ENCODE measurements around the gene NADK2.
"Not testable (repeated sequence)": the region's sequence is repeated elsewhere in the genome, so short reads cannot be mapped to it uniquely, and the experiment has no call there.

The NADK2 gene, protein sequence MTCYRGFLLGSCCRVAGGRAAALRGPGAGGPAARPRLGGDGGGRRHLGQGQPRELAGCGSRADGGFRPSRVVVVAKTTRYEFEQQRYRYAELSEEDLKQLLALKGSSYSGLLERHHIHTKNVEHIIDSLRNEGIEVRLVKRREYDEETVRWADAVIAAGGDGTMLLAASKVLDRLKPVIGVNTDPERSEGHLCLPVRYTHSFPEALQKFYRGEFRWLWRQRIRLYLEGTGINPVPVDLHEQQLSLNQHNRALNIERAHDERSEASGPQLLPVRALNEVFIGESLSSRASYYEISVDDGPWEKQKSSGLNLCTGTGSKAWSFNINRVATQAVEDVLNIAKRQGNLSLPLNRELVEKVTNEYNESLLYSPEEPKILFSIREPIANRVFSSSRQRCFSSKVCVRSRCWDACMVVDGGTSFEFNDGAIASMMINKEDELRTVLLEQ

GRCh38 chr5:36241631-36242533, at the start of gene NADK2:
TSS of gene NADK2 (minus strand) at chr5:36241925. CDS start at chr5:36241798, 127 bp downstream.
- peak; percentile 99 for DNase-seq (ENCODE audit: low read depth, low spot score)

GRCh38 chr5:36285837-36286615, 44.3 kb upstream of the NADK2 start:
- no peak for DNase-seq (ENCODE audit: low read depth, low spot score)

DNA sequence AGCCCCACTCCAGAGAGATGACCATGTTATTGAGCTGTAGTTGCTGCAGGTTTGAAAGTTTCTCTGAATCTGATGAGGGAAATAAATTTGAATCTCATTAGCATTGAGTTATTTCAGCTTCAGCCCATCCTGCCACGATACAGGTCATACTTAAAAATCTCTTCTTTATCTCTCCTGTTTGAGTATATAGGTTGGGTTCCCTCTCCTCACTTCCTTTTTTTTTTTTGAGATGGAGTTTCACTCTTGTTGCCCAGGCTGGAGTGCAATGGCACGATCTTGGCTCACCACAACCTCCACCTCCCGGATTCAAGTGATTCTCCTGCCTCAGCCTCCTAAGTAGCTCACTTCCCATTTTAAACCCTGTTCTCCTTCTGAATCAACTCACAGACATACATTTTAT, 42.0 kb upstream of the NADK2 start:
- DNase-seq (ENCODE audit: low read depth, low spot score): not testable (repeated sequence)

GRCh38 chr5:36281626-36282025, 39.9 kb upstream of the NADK2 start:
- DNase-seq (ENCODE audit: low read depth, low spot score): no peak

- DNase-seq (ENCODE audit: low read depth, low spot score): no peak
Observed at GRCh38 chr5:36279054-36279698, 37.5 kb upstream of the NADK2 start.

DNA sequence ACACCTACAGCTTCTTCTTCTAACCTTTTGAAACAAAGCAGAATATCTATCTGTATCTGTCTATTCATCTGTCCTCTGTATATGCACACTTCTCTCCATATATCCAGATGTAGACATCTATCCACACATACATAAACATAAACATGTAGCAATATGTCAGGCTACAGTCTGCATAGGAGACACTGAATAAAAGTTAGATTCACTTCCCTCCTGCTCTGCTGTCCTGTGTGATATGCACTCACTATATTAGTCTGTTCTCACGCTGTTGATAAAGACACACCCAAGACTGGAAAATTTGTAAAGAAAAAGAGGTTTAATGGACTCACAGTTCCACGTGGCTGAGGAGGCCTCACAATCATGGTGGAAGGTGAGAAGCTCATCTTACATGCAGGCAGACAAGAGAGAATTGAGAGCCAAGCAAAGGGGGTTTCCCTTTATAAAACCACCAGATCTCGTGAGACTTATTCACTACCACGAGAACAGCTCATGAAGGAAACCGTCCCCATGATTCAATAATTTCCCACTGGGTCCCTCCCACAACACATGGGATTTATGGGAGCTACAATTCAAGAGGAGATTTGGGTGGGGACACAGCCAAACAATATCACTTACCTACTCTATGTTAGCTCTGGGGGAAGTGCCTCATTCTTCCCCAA, 35.9 kb upstream of the NADK2 start:
- DNase-seq (ENCODE audit: low read depth, low spot score): no peak

DNA sequence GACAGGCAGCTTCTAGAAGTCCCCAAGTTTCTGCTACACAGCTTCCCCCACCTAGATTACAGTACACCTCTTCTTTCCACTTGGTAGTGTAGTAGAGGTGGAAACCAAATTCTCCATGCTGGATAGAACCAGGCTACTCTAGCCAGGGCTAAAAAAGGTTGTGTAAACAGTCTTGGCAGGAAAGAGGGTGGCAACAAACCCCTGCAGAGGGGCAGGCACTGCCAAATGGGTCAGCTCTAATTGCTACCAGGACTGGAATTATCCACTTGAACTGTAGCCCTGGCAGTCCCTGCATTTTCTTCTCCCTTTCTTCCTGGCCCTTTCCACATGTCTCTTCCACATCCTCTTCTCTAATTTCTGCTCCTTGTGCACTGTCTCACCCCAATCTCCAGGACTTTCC, 35.1 kb upstream of the NADK2 start:
- DNase-seq (ENCODE audit: low read depth, low spot score): no peak

- DNase-seq (ENCODE audit: low read depth, low spot score): no peak
Observed at GRCh38 chr5:36273809-36274526, 32.2 kb upstream of the NADK2 start.

GRCh38 chr5:36272136-36272690, 30.5 kb upstream of the NADK2 start:
- DNase-seq (ENCODE audit: low read depth, low spot score): no peak

- no peak for DNase-seq (ENCODE audit: low read depth, low spot score)
Observed at GRCh38 chr5:36270876-36271575, 29.3 kb upstream of the NADK2 start.

GRCh38 chr5:36270175-36270574, 28.4 kb upstream of the NADK2 start:
- no peak for DNase-seq (ENCODE audit: low read depth, low spot score)

DNA sequence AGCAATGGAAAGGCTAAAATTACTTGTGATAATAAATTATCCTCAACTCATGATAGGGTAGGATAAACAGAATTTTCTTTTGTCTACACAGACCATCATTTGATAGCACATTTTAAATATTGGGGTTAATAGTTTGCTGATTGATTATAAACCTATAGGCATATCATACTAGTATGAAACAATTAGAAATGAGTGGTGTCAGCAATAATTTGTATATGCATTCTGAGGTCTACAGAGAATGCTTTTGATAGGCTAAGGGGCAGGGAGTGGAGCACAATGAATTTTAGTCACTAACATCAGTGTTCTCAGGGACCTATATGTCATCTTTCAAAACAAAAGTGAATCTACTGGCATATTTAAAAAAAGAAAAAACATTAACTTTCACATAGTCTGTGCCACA, 27.8 kb upstream of the NADK2 start:
- no peak for DNase-seq (ENCODE audit: low read depth, low spot score)

DNA sequence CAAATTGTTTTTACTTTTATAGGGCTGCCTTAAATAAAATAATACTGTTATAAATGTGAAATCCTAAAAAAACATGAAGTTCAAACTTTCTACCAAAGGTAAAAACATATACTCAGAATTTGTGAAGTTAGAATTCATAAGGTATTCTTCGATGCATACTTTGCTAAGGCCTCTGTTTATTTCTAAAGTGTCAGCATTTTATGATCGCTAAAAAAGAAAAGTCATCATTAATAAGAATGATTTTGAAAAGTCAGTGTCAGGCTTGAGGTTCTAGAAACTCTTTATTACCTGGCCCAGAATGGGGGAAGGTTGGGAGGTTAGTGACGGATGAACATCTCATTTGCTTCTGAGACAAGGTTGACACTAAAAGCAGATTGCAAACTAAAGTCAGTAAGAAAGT, 26.2 kb upstream of the NADK2 start:
- DNase-seq (ENCODE audit: low read depth, low spot score): no peak

GRCh38 chr5:36264202-36264760, 22.6 kb upstream of the NADK2 start:
- DNase-seq (ENCODE audit: low read depth, low spot score): no peak

DNA sequence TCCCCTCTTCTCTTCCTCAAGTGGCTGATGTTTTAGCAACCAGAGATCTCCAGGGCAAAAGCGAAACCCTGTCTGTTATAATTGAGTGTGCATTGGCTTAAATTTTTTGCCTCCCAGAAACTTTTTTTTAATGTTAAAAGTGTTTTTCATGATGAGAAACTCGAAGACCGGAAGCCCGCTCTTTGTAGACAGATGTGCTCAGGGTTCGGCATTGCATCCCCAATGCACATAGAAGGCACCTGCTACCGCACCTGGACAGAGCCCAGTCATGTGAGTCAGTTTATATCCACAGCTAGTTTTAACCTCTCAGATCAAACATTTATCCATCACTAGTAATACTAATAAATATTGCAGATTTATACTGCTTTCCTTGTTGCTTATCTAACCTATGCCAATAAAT, 19.5 kb upstream of the NADK2 start:
- DNase-seq (ENCODE audit: low read depth, low spot score): no peak

GRCh38 chr5:36253575-36253974, 11.8 kb upstream of the NADK2 start:
- no peak for DNase-seq (ENCODE audit: low read depth, low spot score)

DNA sequence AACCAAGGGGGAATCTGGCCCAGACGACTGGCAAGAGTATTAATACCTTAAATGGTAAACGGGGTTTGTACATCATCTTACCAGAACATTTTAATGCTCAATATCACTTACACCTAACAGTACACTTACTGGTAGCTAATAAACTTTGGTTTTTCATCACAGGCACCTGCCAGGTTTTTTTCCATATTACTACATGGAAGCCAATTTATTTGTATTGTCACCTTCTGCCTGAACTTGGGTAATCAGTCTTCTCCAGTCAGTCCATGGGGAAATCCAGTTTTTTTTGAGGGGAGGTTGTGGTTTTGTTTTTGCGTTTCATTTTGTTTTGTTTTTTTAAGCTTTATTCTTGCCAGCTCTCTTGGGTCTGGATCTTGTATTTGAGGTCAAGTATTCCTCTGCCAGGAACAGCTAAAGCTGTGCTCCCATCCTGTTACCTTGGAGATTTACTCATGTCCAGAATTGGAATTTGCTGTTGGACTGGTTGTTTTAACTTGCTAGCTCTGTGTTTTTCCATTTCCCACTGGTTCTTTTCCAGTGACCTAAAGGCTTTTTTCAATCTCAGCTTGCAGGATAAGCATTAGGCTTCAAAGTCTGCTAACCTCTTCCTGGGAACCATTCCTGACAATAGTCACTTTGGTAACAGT, 11.1 kb upstream of the NADK2 start:
- no peak for DNase-seq (ENCODE audit: low read depth, low spot score)

DNA sequence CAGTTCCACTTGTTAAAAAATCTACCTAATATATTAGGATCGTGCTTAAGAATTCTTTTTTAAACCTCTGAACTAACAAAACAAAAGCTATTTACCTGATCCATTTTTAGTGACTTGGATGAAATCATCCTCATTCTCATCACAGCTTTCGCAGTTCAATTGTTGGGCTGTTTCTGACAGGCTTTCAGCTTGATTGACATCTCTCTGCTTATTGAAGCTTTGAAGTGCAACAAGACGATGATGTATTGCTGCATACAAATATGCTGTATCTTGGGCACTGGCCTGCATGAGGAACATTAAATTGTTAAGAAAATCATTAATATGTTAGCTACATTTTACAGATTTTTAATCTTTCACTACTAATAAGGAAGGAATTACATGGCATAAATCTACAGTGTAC, 9.5 kb upstream of the NADK2 start:
- DNase-seq (ENCODE audit: low read depth, low spot score): no peak
